DOHH2 (cell line): Measurements from ENCODE around the gene STX8.

Experiments used
- H3F3A ChIP-seq: fragments of 200-600 bp; sonication (generic), shearing (Covaris generic); 2 replicates; pipeline ENCODE4 v1.6.0; 2016; ENCODE audit warnings: antibody characterized with exemption, mild to moderate bottlenecking; ENCODE audit not compliant: control insufficient read depth, insufficient read depth
- H3K27ac ChIP-seq: fragments of 200-600 bp; sonication (generic); 2 replicates; pipeline ENCODE4 v1.5.1; 2014; ENCODE audit warnings: low read depth, mild to moderate bottlenecking, low read length, moderate library complexity
- H3K27me3 ChIP-seq: fragments of 200-600 bp; sonication (generic); 2 replicates; pipeline ENCODE4 v1.6.1; 2014; ENCODE audit warnings: mild to moderate bottlenecking, low read length, mixed read lengths; ENCODE audit not compliant: control insufficient read depth
- H3K36me3 ChIP-seq: fragments of 200-600 bp; sonication (generic); 2 replicates; pipeline ENCODE4 v1.6.1; 2014; ENCODE audit warnings: mild to moderate bottlenecking, low read length, moderate library complexity, mixed read lengths; ENCODE audit not compliant: control insufficient read depth
- H3K4me1 ChIP-seq: fragments of 200-600 bp; sonication (generic); 2 replicates; pipeline ENCODE4 v1.6.1; 2014; ENCODE audit warnings: mild to moderate bottlenecking, low read length, mixed read lengths; ENCODE audit not compliant: control insufficient read depth
- H3K4me2 ChIP-seq: fragments of 200-600 bp; sonication (generic); 2 replicates; pipeline ENCODE4 v1.6.0; 2014; ENCODE audit warnings: mild to moderate bottlenecking, low read length, moderate library complexity
- H3K4me3 ChIP-seq: fragments of 200-600 bp; sonication (generic); 2 replicates; pipeline ENCODE4 v1.5.1; 2014; ENCODE audit warnings: mild to moderate bottlenecking, low read length, mixed read lengths
- H3K79me2 ChIP-seq: fragments of 200-600 bp; sonication (generic); 2 replicates; pipeline ENCODE4 v1.6.1; 2014; ENCODE audit warnings: mild to moderate bottlenecking, low read length, mixed read lengths; ENCODE audit not compliant: control insufficient read depth
- H3K9me2 ChIP-seq: fragments of 200-600 bp; sonication (generic); replicated peaks from 2 replicates; pipeline ENCODE4 v1.6.1; 2014; ENCODE audit warnings: mild to moderate bottlenecking, low read length, mixed read lengths; ENCODE audit not compliant: control insufficient read depth
- H3K9me3 ChIP-seq: fragments of 200-600 bp; sonication (generic); 2 replicates; pipeline ENCODE4 v1.6.1; 2014; ENCODE audit warnings: antibody characterized with exemption, low read length, mixed read lengths; ENCODE audit not compliant: control insufficient read depth, insufficient read depth
- H4K20me1 ChIP-seq: fragments of 200-600 bp; sonication (generic); 2 replicates; pipeline ENCODE4 v1.6.0; 2014; ENCODE audit warnings: low read depth, mild to moderate bottlenecking, antibody characterized with exemption, low read length, moderate library complexity; ENCODE audit not compliant: control insufficient read depth, insufficient read depth
- EZH2phosphoT487 ChIP-seq: fragments of 200-600 bp; sonication (generic); IDR thresholded peaks from 2 replicates; pipeline ENCODE4 v1.6.1; 2017; ENCODE audit warnings: borderline replicate concordance, mild to moderate bottlenecking, antibody characterized with exemption, low read length, moderate library complexity, mixed read lengths
- TF ChIP-seq, protein P1 (sequence below): fragments of 200-600 bp; sonication (generic); IDR thresholded peaks from one replicate; pipeline ENCODE4 v1.5.1; 2014; ENCODE audit warnings: antibody characterized with exemption, mild to moderate bottlenecking, low read depth, low read length; ENCODE audit not compliant: poor library complexity, severe bottlenecking

STX8 gene

GRCh38 chr17:9575381-9576101 lies at the start of gene STX8:
STX8 (minus strand) TSS chr17:9575820; CDS start chr17:9575808, 12 bp downstream.
- no peaks in the 10 kb centered on the region for H3K27me3 ChIP-seq
- H3K79me2 ChIP-seq = peaks cover 19% of the 10 kb centered on the region
- no peak for TF ChIP-seq EZH2phosphoT487
- TF ChIP-seq, protein P1, sequence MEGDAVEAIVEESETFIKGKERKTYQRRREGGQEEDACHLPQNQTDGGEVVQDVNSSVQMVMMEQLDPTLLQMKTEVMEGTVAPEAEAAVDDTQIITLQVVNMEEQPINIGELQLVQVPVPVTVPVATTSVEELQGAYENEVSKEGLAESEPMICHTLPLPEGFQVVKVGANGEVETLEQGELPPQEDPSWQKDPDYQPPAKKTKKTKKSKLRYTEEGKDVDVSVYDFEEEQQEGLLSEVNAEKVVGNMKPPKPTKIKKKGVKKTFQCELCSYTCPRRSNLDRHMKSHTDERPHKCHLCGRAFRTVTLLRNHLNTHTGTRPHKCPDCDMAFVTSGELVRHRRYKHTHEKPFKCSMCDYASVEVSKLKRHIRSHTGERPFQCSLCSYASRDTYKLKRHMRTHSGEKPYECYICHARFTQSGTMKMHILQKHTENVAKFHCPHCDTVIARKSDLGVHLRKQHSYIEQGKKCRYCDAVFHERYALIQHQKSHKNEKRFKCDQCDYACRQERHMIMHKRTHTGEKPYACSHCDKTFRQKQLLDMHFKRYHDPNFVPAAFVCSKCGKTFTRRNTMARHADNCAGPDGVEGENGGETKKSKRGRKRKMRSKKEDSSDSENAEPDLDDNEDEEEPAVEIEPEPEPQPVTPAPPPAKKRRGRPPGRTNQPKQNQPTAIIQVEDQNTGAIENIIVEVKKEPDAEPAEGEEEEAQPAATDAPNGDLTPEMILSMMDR = no peak
- no peaks in the 10 kb centered on the region for H3K36me3 ChIP-seq
- no peak within 1 kb of the TSS for H3K27ac ChIP-seq
- H3K4me2 ChIP-seq = peak within 1 kb of the TSS; percentile 84
- H3K4me1 ChIP-seq = peaks cover 16% of the 10 kb centered on the region
- H3F3A ChIP-seq = no peaks in the 10 kb centered on the region
- H3K4me3 ChIP-seq = peak within 1 kb of the TSS; percentile 81
- H4K20me1 ChIP-seq = no peaks in the 10 kb centered on the region
- H3K9me2 ChIP-seq = no peaks in the 10 kb centered on the region
- no peaks in the 10 kb centered on the region for H3K9me3 ChIP-seq

GRCh38 chr17:9622961-9623360 lies 47.3 kb upstream of the STX8 start:
- Histone ChIP-seq H3K4me1 (no peaks in the 10 kb centered on the region), H4K20me1 (no peaks in the 10 kb centered on the region), H3K79me2 (no peaks in the 10 kb centered on the region), H3K9me3 (no peaks in the 10 kb centered on the region; the same call in 1 of the 2 replicates), H3K4me2 (no peak overlapping the region), H3F3A (no peaks in the 10 kb centered on the region), H3K36me3 (no peaks in the 10 kb centered on the region), H3K27me3 (no peaks in the 10 kb centered on the region), H3K9me2 (no peaks in the 10 kb centered on the region), H3K27ac (no peak overlapping the region), H3K4me3 (no peak overlapping the region)
- TF ChIP-seq, protein P1 = no peak
- no peak for TF ChIP-seq EZH2phosphoT487

DNA sequence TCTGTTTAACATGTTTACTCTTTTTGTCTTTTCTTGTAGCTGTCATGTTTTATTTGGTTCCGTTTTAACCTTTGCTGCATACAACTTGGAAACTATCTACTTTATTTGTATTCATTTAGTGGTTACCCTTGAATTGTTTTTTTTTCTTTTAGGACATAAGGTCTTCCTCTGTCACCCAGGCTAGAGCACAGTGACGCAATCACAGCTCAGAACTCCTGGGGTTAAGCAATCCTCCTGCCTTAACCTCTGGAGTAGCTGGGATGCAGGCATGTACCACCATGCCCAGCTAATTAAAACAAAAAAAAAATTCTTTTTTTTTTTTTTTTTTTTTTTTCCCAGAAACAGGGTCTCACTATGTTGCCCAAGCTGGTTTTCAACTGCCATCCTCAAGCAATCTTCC lies 39.9 kb upstream of the STX8 start:
- H3K27me3 ChIP-seq = no peaks in the 10 kb centered on the region
- no peaks in the 10 kb centered on the region for H3K9me2 ChIP-seq
- H3F3A ChIP-seq = no peaks in the 10 kb centered on the region
- no peaks in the 10 kb centered on the region for H3K79me2 ChIP-seq
- no peak overlapping the region for H3K4me2 ChIP-seq
- TF ChIP-seq, protein P1 = no peak
- no peak for TF ChIP-seq EZH2phosphoT487
- H3K36me3 ChIP-seq = no peaks in the 10 kb centered on the region
- no peak overlapping the region for H3K4me3 ChIP-seq
- H4K20me1 ChIP-seq = no peaks in the 10 kb centered on the region
- no peak overlapping the region for H3K27ac ChIP-seq
- no peaks in the 10 kb centered on the region for H3K4me1 ChIP-seq
- no peaks in the 10 kb centered on the region for H3K9me3 ChIP-seq
